Measurements from ENCODE around the gene COLEC11.

DNA sequence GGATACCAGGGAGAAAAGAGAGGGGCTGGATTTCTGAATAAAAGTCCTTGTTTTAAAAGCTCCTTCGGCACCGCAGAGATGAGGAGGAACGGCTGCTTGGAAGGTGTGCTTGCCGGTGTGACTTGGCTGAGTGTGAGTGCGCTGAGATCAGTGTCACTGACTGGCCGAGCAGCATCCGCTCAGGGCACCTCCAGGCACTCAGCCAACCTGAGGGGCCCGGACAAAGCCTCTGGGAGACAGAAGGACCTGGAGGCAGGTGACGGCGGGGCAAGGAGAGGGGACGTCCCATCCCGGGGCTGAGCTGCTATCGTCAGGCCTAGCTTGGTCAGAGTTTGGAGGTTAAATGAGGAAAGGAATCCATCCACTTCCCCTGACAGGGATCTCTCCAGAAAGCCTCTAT, 46.3 kb downstream of the COLEC11 start:
- TF ChIP-seq, protein P1, sequence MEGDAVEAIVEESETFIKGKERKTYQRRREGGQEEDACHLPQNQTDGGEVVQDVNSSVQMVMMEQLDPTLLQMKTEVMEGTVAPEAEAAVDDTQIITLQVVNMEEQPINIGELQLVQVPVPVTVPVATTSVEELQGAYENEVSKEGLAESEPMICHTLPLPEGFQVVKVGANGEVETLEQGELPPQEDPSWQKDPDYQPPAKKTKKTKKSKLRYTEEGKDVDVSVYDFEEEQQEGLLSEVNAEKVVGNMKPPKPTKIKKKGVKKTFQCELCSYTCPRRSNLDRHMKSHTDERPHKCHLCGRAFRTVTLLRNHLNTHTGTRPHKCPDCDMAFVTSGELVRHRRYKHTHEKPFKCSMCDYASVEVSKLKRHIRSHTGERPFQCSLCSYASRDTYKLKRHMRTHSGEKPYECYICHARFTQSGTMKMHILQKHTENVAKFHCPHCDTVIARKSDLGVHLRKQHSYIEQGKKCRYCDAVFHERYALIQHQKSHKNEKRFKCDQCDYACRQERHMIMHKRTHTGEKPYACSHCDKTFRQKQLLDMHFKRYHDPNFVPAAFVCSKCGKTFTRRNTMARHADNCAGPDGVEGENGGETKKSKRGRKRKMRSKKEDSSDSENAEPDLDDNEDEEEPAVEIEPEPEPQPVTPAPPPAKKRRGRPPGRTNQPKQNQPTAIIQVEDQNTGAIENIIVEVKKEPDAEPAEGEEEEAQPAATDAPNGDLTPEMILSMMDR (IDR thresholded peaks at IDR 0.05) = no peak
- TF ChIP-seq POLR2A (IDR thresholded peaks at IDR 0.05) = no peak

All from adrenal gland (tissue), 5 donors.